ENCODE results near the gene SMOC2. TPM values are rescaled to one million over a fixed set of nuclear protein-coding genes. Genes with fewer than 3 reads are reported as not detected.

SMOC2 gene
- total RNA-seq, 2 donors from 2014 or later: not detected

DNA sequence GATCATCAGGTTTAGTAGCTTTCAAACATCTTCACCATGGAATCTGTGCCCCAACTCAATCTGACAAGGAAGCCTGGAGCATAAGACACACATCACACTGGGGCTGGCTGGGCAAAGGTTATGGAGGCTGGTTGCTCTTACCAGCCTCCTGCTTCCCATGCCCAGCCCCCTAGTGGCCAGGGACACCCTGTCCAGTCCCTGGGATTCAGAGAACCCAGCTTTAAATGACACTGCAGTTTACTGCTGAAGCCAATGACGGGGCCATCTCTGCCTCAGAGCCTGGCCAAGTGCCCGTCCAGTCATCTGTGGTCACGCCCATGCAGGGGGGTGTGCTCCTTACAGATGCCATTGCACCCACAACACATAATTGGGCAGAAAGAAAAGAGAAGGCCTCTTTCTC, 272.9 kb downstream of the SMOC2 start:
- Mint-ChIP-seq H3K36me3 (ENCODE audit: low read depth) (no peaks in the 10 kb centered on the region), H3K27ac (no peak overlapping the region), H3K27me3 (no peaks in the 10 kb centered on the region), H3K4me3 (no peak overlapping the region), H3K4me1 (no peaks in the 10 kb centered on the region)
- ATAC-seq: no peak
- DNase-seq: no peak
- no peaks in the 10 kb centered on the region for H3K9me3 ChIP-seq (ENCODE audit: control insufficient read depth, low read length, poor library complexity, severe bottlenecking)

DNA sequence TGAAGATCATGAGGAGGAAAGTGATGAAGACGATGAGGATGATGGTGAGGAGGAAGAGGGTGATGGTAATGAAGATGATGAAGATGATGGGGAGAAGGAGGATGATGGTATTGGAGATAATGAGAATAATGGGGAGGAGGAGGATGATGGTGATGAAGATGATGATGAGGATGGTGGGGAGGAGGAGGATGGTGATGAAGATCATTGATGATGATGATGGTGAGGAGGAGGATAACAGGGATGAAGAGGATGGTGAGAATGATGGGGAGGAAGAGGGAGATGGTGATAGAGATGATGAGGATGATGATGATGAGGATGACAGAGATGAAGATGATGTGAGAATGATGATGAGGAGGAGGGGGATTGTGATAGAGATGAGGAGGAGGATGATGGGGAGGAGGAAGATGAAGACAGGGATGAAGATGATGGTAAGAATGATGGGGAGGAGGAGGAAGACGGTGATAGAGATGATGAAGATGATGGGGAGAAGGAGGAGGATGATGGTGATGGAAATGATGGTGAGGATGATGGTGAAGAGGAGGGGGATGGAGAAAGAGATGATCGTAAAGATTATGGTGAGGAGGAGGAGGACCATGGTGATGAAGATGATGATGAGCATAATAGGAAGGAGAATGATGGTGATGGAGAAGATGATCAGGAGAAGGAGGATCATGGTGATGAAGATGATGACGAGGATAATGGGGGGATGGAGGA, 273.7 kb downstream of the SMOC2 start:
- Mint-ChIP-seq H3K36me3 (ENCODE audit: low read depth) (no peaks in the 10 kb centered on the region), H3K4me1 (no peaks in the 10 kb centered on the region), H3K4me3 (no peak overlapping the region), H3K27ac (no peak overlapping the region), H3K27me3 (no peaks in the 10 kb centered on the region)
- DNase-seq (no peak), ATAC-seq (no peak)
- no peaks in the 10 kb centered on the region for H3K9me3 ChIP-seq (ENCODE audit: control insufficient read depth, low read length, poor library complexity, severe bottlenecking)

DNA sequence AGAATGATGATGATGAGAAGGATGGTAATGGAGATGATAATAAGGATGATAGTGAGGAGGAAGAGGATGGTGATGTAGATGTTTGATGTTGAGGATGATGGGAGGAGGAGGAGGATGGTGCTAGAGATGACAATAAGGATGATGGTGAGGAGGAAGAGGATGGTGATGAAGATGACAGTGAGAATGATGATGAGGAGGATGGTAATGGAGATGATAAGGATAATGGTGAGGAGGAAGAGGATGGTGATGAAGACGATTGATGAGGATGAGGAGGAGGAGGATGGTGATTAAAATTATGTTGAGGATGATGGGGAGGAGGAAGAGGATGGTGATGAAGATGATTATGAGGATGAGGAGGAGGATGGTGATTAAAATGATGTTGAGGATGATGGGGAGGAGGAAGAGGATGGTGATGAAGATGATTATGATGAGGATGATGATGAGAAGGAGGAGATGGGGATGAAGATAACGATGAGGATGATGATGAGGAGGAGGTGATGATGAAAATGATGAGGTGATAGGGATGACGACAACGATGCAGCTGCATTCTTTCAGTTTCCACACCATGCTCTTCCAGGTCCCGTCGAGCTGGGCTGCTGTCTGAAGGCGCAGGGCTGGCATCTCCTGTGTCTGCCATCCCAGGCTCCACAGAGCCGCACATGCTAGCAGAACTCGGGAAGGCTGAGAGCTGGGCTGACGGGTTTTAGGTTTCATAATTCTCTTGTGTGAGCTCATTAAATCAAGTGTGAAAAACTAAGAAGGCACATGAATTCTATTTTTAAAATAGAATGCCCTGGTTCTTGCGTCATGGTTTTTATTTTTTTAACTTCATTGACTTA, 274.9 kb downstream of the SMOC2 start:
- no peaks in the 10 kb centered on the region for H3K27me3 Mint-ChIP-seq
- ATAC-seq (no peak), DNase-seq (no peak)
- H3K4me3 Mint-ChIP-seq: no peak overlapping the region
- no peaks in the 10 kb centered on the region for H3K4me1 Mint-ChIP-seq
- H3K36me3 Mint-ChIP-seq (ENCODE audit: low read depth): no peaks in the 10 kb centered on the region
- H3K9me3 ChIP-seq (ENCODE audit: control insufficient read depth, low read length, poor library complexity, severe bottlenecking): no peaks in the 10 kb centered on the region
- H3K27ac Mint-ChIP-seq: no peak overlapping the region

GRCh38 chr6:168716581-168716980, 275.6 kb downstream of the SMOC2 start:
- Mint-ChIP-seq H3K27me3 (no peaks in the 10 kb centered on the region), H3K4me1 (no peaks in the 10 kb centered on the region), H3K4me3 (no peak overlapping the region), H3K27ac (no peak overlapping the region), H3K36me3 (ENCODE audit: low read depth) (no peaks in the 10 kb centered on the region)
- H3K9me3 ChIP-seq (ENCODE audit: control insufficient read depth, low read length, poor library complexity, severe bottlenecking): no peaks in the 10 kb centered on the region
- no peak for ATAC-seq
- DNase-seq: no peak

DNA sequence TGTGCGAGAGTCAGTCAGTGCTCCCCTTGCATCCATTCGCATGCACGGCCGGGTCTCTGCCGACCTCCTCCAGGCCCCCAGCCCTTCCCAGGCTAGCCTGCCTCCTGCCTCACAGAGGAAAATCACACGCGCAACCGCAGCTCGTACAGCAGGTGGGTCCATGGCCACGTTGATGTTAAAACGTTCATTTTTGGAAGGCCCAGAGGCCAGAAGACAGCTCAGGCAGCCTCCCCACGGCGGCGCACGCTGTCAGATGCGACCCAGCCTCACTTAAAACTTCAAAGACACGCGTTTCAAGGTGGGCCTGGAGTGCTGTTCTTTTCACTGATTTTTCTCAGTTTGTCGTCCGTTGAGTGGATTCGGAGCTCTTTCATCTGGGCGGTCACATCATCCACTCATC, 276.5 kb downstream of the SMOC2 start:
- no peak for DNase-seq
- H3K4me3 Mint-ChIP-seq: no peak overlapping the region
- no peaks in the 10 kb centered on the region for H3K27me3 Mint-ChIP-seq
- ATAC-seq: no peak
- no peaks in the 10 kb centered on the region for H3K4me1 Mint-ChIP-seq
- H3K36me3 Mint-ChIP-seq (ENCODE audit: low read depth): no peaks in the 10 kb centered on the region
- H3K9me3 ChIP-seq (ENCODE audit: control insufficient read depth, low read length, poor library complexity, severe bottlenecking): no peaks in the 10 kb centered on the region
- no peak overlapping the region for H3K27ac Mint-ChIP-seq

Other genes with a start within 250 kb of the SMOC2 start
- gene DACT2, start 121.4 kb upstream of the SMOC2 start, total RNA-seq: not detected

Data from T-helper 17 cell (primary cell).